Measurements from ENCODE around the gene COPS3.

DNA sequence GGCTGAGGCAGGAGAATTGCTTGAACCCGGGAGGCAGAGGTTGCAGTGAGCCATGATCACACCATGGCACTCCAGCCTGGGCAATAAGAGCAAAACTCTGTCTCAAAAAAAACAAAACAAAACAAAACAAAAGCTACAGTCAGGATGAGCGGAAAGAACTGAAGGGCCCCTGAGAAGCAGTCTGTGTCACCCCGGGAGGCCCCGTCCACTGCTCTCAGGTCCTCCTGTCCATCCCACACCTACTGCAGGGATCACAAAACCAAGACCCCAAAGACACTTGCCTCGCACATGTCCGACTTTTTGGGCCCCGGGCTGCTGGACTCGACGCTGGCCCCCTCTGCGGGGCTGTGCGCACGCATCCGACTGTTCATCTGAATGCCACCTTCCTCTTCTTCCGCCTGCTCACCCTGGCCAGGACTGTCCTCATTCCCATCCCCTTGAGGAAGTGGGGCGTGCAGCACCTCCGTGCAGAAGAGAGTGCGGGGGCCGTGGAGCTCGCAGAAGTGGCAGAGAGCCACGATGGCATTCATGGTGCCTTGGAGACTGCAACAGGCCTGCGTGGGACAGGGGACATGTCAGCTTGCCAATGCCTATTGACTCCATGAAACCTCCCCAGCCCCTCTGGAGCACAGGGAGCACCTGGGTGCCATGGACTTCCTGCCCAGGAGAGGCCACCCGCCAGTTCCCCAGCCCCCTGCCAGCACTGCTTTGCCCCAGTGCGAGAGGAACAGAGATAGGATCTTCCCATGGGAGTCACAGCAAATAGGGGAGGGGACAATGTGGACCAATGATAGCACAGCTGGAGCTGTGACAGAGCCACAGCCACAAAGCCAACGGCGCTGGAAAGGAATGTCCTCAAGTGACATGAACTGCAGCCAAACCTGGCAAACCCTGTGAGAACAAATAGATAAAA is 53.2 kb downstream of the COPS3 start:
- no peak for TF ChIP-seq EZH2 (IDR thresholded peaks at IDR 0.05; ENCODE audit: low read depth)
- TF ChIP-seq, protein P1, sequence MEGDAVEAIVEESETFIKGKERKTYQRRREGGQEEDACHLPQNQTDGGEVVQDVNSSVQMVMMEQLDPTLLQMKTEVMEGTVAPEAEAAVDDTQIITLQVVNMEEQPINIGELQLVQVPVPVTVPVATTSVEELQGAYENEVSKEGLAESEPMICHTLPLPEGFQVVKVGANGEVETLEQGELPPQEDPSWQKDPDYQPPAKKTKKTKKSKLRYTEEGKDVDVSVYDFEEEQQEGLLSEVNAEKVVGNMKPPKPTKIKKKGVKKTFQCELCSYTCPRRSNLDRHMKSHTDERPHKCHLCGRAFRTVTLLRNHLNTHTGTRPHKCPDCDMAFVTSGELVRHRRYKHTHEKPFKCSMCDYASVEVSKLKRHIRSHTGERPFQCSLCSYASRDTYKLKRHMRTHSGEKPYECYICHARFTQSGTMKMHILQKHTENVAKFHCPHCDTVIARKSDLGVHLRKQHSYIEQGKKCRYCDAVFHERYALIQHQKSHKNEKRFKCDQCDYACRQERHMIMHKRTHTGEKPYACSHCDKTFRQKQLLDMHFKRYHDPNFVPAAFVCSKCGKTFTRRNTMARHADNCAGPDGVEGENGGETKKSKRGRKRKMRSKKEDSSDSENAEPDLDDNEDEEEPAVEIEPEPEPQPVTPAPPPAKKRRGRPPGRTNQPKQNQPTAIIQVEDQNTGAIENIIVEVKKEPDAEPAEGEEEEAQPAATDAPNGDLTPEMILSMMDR (conservative IDR thresholded peaks at IDR 0.05): no peak
